Stimulated activated CD8-positive, alpha-beta memory T cell treated with anti-CD3 and anti-CD28 coated beads, Interleukin-15, amount 100 ng/mL, for 24 hours (primary cell): ENCODE data around the gene KCNQ2.

Experiments used
- DNase-seq: peaks from one replicate; pipeline ENCODE4 v3.0.0-alpha.2; 2020; ENCODE audit warnings: low read depth

KCNQ2 gene

GRCh38 chr20:63356931-63357879 is 115.2 kb downstream of the KCNQ2 start:
- DNase-seq = no peak

GRCh38 chr20:63356511-63356910 is 115.9 kb downstream of the KCNQ2 start:
- no peak for DNase-seq

GRCh38 chr20:63355781-63356295 is 116.6 kb downstream of the KCNQ2 start:
- no peak for DNase-seq

GRCh38 chr20:63354636-63355350 is 117.7 kb downstream of the KCNQ2 start:
- DNase-seq = no peak

- no peak for DNase-seq
These were observed 119.6 kb downstream of the KCNQ2 start for GRCh38 chr20:63352811-63353221.

GRCh38 chr20:63351811-63352591 is 120.5 kb downstream of the KCNQ2 start:
- no peak for DNase-seq

- DNase-seq = no peak
These were observed 121.1 kb downstream of the KCNQ2 start for GRCh38 chr20:63351326-63351700.

GRCh38 chr20:63350597-63351325 is 121.7 kb downstream of the KCNQ2 start:
- no peak for DNase-seq
